Eye (tissue), 1 donor: ENCODE measurements around the gene SUMF1.
"Not testable (repeated sequence)": the region's sequence is repeated elsewhere in the genome, so short reads cannot be mapped to it uniquely, and the experiment has no call there.

Experiments
- DNase-seq: peaks from one replicate; pipeline ENCODE4 v3.0.0-alpha.2; 2015

The SUMF1 gene

GRCh38 chr3:4458961-4459360 is 8.1 kb downstream of the SUMF1 start:
- no peak for DNase-seq

DNA sequence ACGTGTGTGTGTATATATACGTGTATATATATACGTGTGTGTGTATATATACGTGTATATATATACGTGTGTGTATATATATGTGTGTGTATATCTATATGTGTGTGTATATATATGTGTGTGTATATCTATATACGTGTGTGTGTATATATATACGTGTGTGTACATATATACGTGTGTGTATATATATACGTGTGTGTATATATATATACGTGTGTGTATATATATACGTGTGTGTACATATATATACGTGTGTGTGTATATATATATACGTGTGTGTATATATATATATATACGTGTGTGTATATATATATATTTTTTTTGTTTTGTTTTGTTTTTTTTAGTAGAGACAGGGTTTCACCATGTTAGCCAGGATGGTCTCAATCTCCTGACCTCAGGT is 10.3 kb downstream of the SUMF1 start:
- not testable (repeated sequence) for DNase-seq

DNA sequence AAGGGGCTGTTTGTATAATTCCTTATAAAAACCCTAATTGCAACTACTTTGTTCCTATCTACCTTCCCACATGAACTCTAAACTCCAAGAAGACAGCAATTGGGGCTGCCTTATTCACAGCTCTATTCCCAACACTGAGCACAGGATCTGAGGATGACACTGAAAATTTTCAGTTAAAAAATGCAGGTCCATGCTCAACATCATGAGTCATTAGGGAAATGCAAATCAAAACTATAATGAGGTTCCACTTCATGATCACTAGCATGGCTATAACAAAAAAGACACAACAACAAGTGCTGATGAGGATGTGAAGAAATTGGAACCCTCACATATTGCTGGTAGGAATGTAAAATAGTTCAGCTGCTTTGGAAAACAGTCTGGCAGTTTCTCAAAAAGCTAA is 12.9 kb downstream of the SUMF1 start:
- no peak for DNase-seq

- no peak for DNase-seq
Observed at GRCh38 chr3:4449043-4449805, 17.8 kb downstream of the SUMF1 start.

DNA sequence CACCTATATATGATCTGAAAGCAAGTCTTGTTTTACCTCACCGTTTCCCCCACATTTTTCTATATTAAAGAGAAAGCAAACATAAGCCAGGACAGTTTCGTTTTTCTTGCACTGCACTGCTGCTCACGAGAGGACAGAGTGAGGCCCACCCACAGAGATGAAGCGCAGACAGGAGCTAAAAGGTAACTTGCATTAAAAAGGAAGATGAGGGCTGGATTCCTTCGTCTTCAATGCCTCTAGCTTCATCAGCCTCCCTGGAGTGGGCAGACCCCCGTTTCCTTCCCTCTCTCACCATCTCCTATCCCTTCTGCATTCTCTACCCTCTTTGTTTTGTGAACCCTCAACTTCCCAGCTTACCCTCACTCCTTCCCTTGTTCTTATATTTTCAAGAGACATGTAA is 18.9 kb downstream of the SUMF1 start:
- DNase-seq = no peak

DNA sequence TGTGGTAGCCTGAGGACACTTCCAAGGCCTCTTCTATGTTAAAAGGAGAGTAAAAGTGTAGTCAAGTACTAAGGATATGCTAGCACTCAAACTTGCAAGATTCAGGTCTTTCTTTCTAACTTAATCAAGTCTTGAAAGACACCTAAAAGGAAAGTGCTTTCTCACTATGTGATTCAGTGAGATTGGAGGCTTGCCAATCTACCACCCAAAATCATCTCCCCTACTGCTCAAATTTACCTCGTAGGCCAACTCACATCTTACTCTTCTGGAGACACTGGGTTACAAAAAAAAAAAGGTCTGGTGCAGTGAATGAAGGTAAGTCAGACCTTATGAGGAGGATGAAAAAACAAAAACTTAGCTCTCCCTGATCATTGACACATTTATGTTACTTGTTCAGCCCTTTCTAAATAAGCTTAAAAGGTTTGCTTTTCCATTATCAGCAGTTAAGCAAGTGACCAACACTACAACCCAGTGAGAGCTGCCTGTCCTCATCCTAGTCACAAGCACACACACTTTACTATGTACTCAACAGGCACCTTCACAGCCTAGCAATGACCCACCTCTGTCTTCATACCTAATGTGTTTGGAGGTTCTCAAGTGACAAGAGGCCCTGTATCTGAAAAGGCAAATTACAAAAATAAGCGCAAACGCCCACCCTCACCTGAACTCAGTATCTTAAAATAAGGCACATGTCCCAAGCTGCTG is 19.6 kb downstream of the SUMF1 start:
- no peak for DNase-seq

DNA sequence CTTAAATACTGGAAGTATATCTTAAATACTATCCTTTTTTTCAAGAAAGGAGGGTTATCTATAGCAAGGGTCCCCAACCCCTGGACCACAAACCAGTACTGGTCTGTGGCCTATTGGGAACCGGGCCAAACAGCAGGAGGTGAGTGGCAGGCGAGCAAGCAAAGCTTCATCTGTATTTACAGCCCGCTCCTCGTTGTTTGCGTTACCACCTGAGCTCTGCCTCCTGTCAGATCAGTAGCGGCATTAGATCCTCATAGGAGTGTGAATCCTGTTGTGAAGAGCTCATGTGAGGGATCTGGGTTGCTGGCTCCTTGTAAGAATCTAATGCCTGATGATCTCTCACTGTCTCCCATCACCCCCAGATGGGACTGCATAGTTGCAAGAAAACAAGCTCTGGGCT is 26.1 kb downstream of the SUMF1 start:
- DNase-seq = no peak

DNA sequence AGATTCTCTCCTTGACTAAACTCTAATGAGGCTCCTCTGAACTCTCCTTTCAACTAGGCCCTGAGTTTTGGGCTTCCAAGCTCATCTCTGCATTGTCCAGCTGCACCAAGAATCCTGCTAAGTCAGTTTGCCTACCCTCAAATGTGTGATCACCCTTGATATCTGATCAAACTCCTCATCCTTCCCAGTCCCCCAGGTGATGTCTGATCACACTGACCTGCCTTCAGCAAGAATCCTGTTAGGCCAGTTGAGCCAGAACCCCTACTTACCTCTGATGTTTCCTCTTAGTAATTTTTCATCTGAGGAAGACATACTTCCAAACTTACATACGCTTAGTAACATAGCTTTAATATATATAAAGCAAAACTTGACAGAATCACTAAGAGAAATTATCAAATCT is 28.8 kb downstream of the SUMF1 start:
- no peak for DNase-seq

DNA sequence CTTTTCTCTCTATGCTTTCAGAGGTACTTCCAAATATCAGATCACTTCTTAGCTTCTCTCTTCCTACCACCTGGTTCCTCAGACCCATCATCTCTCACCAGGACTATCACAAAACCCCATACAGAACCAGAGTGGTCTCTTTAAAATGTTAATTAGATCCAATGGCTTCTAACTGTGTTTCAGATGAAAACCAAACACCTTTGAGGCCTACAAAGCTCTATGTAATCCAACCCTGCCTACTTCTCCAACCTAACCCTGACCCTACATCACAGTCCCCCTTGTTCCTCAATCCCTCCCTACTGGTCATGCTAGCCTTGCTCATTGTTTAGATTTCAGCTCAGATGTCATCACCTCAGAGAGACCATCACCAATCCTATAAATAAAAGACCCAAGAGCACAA is 34.8 kb downstream of the SUMF1 start:
- DNase-seq = no peak

DNA sequence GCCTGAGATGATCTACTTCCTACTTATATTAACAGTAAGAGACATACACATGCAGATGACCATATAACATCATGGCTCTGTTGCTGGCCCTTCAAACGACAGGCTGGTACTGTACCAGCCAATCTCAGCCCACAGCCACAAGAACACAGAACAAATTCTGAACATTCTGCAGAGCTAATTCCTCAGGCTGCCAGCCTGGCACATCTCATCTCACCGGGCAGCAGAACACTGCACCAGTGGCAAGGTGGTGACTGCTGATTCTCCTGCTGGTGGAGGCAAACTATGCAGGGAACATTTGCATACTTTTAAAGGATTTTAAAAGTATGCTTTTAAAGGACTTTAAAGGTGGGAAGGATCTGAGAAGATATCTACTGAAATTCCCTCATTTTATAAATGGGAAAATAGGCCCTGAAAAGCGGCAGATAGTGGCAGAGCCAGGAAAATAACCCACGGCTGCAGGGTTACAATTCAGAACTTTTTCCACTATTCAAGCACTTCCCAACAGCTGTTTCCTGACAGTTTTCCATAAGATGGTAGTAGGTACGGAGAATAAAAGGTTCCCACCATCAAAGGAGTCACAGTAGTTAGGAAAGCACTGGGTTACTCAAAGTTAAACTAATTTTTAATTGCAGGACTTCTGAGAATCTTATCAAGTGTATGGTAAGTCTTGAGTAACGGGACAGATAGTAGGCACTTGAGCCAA is 37.3 kb downstream of the SUMF1 start:
- DNase-seq = no peak

- DNase-seq = peak; percentile 82
Observed at GRCh38 chr3:4426782-4427344, 40.2 kb downstream of the SUMF1 start.

DNA sequence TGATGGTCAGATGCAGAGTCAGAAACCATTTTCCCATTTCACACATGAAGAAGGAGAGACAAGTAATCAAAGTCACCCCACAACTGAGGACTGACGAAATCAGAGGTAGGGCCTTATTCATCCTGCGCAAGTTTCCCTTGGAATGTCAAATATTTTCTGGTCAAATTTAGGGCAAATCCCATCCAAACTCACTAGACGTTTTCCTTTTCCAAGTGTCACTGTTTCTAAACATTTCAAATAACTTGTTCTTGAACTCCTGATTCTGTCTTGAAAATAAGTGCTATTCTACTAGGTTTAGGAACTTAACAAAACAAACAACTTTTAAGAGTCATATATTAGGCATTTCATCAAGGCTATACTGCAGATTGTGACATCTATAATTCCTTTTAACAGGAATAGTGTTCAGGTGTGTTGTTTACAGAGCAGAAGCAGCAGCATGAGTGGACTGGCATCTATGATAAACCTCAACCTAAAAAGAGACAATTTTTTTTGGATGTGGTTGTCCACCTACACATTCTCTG is 40.7 kb downstream of the SUMF1 start:
- no peak for DNase-seq

- DNase-seq = no peak
Observed at GRCh38 chr3:4425707-4426106, 41.4 kb downstream of the SUMF1 start.

GRCh38 chr3:4425055-4425454 is 42.0 kb downstream of the SUMF1 start:
- no peak for DNase-seq

GRCh38 chr3:4421121-4421520 is 45.9 kb downstream of the SUMF1 start:
- no peak for DNase-seq

- no peak for DNase-seq
Observed at GRCh38 chr3:4419920-4420319, 47.1 kb downstream of the SUMF1 start.

DNA sequence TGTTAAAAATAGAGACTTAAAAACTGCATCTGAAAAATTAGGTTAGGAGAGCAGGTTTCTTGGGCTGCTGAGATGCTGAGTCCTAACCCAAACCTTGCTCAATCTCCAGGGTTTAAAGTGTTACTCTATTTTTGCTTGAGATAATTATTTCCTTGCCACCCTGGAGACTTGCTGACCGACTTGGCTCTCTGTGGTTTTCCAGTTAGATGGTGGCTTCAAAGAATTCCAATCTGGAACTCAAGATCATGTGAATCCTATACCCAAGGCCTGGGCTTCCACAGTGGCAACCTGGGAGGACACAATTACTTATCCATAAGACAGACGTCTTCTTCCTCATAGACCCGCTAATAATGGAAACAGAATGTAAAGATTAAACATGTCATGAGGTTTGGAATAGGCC is 47.7 kb downstream of the SUMF1 start:
- no peak for DNase-seq

GRCh38 chr3:4418156-4418555 is 48.9 kb downstream of the SUMF1 start:
- no peak for DNase-seq

DNA sequence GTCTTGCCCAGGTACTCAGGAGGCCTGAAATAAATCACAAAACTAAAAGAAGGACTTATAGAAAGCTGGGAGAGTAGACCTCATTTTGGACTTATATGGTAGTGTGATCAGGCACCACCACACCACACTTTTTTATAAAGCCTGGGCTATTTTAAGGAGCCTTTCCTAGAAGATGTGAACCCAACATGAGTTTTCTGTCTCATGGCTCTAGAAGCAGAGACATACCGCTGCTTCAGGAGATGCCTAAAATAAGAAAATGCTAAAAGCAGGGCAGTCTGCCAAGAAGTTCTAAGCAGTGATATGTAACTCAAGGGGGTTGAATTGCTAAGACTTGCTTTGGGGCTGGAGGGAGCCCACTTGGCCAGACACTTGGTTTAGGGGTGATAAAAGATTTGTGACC is 49.6 kb downstream of the SUMF1 start:
- DNase-seq = no peak

DNA sequence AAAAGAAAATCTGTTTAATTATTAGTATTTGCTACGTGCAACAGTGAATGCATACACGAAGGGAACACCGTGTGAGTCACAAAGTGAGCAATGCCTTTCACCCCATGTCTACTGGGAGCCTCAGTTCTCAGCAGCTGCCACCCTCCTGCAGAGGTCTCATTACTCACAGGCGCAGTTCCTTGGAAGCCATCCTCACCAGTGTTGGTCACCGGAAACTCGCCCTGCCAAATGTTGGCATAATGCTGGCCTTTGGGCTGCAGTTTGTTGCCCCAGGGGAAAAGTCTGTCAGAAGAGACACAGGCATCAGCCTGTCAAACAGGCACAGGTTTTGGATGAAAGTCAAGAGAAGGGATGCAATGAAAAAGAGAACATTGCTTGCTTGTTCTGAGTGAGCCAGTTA is 50.1 kb downstream of the SUMF1 start:
- no peak for DNase-seq

DNA sequence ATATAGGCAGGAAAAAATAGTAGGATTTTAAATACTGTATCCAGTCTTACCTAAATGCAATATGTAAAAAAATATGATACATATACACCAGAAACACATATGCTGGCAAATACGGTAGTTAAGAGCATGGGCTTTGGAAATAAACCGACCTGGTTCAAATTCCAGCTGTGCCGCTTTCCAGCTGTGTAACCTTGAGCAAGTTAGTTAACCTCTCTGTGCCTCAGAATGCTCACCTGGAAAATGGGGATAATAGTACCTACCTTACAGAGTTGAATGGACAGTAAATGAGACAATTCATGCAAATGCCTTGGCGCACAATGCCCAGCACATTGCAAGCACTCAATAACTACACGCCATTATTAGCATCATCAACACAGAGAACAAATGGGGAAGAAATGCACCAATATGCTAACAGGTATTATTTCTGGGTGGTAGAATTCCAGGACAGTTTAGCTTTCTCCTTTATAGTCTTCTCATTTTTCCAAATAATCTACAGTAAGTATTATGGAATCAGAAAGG is 50.6 kb downstream of the SUMF1 start:
- DNase-seq = no peak

DNA sequence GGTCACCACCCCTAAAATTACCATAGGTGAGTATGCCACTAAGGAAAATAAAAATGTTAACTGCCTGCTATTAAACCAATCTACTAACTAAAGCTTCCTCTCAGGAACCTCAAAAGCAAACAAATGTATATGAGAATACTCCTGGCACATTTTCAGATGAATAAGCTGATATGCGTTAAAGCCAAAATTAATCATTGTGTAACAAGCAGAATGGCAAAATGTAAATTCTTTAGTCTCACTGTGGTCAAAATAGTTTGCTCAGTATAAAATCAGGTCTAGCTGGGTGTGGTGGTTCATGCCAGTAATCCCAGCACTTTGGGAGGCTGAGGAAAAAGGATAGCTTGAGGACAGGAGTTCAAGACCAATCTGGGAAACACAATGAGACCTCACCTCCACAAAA is 53.6 kb downstream of the SUMF1 start:
- DNase-seq = no peak

GRCh38 chr3:4411833-4412232 is 55.2 kb downstream of the SUMF1 start:
- DNase-seq = no peak
